ENCODE measurements around the gene EXOC5. TPM values are rescaled to one million over a fixed set of nuclear protein-coding genes. Genes with fewer than 3 reads are reported as not detected.

EXOC5 gene
- total RNA-seq, 1 donor from 2014 or later = 53.8 TPM

- TF ChIP-seq CTCF (IDR thresholded peaks at IDR 0.05) = no peak
- ATAC-seq (ENCODE audit: low read depth) (no peak), DNase-seq (no peak)
- CTCF ChIA-PET = no interaction called here
- H3K27ac Mint-ChIP-seq = no peak overlapping the region
- H3K4me1 Mint-ChIP-seq = no peaks in the 10 kb centered on the region
- intact Hi-C loops (cut with micrococcal nuclease) = no loop called here
- H3K4me3 Mint-ChIP-seq = no peak overlapping the region
- POLR2A ChIA-PET = no interaction called here
- no peaks in the 10 kb centered on the region for H3K9me3 Mint-ChIP-seq
- no peaks in the 10 kb centered on the region for H3K36me3 Mint-ChIP-seq (ENCODE audit: low read depth)
- peaks cover 4% of the 10 kb centered on the region for H3K27me3 Mint-ChIP-seq
Measured at GRCh38 chr14:57171363-57171762, 97.3 kb downstream of the EXOC5 start.

GRCh38 chr14:57169901-57170300 lies 98.8 kb downstream of the EXOC5 start:
- Mint-ChIP-seq H3K27ac (no peak overlapping the region), H3K4me3 (no peak overlapping the region), H3K27me3 (peaks cover 4% of the 10 kb centered on the region), H3K9me3 (no peaks in the 10 kb centered on the region), H3K36me3 (ENCODE audit: low read depth) (no peaks in the 10 kb centered on the region), H3K4me1 (no peaks in the 10 kb centered on the region)
- ATAC-seq (ENCODE audit: low read depth) (no peak), DNase-seq (no peak)
- CTCF ChIA-PET = no interaction called here
- intact Hi-C loops (cut with micrococcal nuclease) = no loop called here
- POLR2A ChIA-PET = no interaction called here
- no peak for TF ChIP-seq CTCF (IDR thresholded peaks at IDR 0.05)

GRCh38 chr14:57168138-57168679 lies 100.5 kb downstream of the EXOC5 start:
- intact Hi-C loops (cut with micrococcal nuclease) = no loop called here

GRCh38 chr14:57161583-57162234 lies 107.0 kb downstream of the EXOC5 start:
- DNase-seq (no peak), ATAC-seq (ENCODE audit: low read depth) (no peak)
- POLR2A ChIA-PET = no interaction called here
- TF ChIP-seq CTCF (IDR thresholded peaks at IDR 0.05) = no peak
- H3K27ac Mint-ChIP-seq = no peak overlapping the region
- H3K27me3 Mint-ChIP-seq = peaks cover 8% of the 10 kb centered on the region
- H3K4me3 Mint-ChIP-seq = no peak overlapping the region
- CTCF ChIA-PET = no interaction called here
- H3K36me3 Mint-ChIP-seq (ENCODE audit: low read depth) = no peaks in the 10 kb centered on the region
- no peaks in the 10 kb centered on the region for H3K9me3 Mint-ChIP-seq
- intact Hi-C loops (cut with micrococcal nuclease) = no loop called here
- no peaks in the 10 kb centered on the region for H3K4me1 Mint-ChIP-seq

More at GRCh38 chr14:57168138-57168679, 100.5 kb downstream of the EXOC5 start:
- TF ChIP-seq CTCF (IDR thresholded peaks at IDR 0.05) = no peak
- ChIA-PET POLR2A (no interaction called here), CTCF (interaction anchor here (1.0 kb wide), 1 partner anchor 10 kb away, joined by 3 read pairs; no protein-coding TSS in a partner anchor)
- ATAC-seq (ENCODE audit: low read depth) (no peak), DNase-seq (no peak)
- Mint-ChIP-seq H3K36me3 (ENCODE audit: low read depth) (no peaks in the 10 kb centered on the region), H3K4me1 (no peaks in the 10 kb centered on the region), H3K4me3 (no peak overlapping the region), H3K27me3 (peaks cover 2% of the 10 kb centered on the region), H3K27ac (no peak overlapping the region), H3K9me3 (no peaks in the 10 kb centered on the region)

- ATAC-seq (ENCODE audit: low read depth) = no peak
- Mint-ChIP-seq H3K4me1 (no peaks in the 10 kb centered on the region), H3K9me3 (no peaks in the 10 kb centered on the region), H3K36me3 (ENCODE audit: low read depth) (no peaks in the 10 kb centered on the region), H3K27ac (no peak overlapping the region), H3K4me3 (no peak overlapping the region), H3K27me3 (peaks cover 10% of the 10 kb centered on the region)
- TF ChIP-seq CTCF (IDR thresholded peaks at IDR 0.05) = no peak
- CTCF ChIA-PET = no interaction called here
- no peak for DNase-seq
- intact Hi-C loops (cut with micrococcal nuclease) = no loop called here
- POLR2A ChIA-PET = no interaction called here
Measured at GRCh38 chr14:57160333-57160732, 108.4 kb downstream of the EXOC5 start.
